NCI-H82 (cell line): ENCODE data around the gene STARD5.

ENCODE experiments used
- DNase-seq: peaks from one replicate; lab custom pipeline; 2025; lab: John Stamatoyannopoulos, UW

Gene STARD5

GRCh38 chr15:81311752-81312464, 12.0 kb downstream of the STARD5 start:
- DNase-seq: no peak

GRCh38 chr15:81310480-81310879, 13.5 kb downstream of the STARD5 start:
- DNase-seq: no peak

- DNase-seq: no peak
Observed at GRCh38 chr15:81309647-81310450, 14.1 kb downstream of the STARD5 start.

- DNase-seq: no peak
Observed at GRCh38 chr15:81308260-81308659, 15.7 kb downstream of the STARD5 start.

GRCh38 chr15:81304226-81304625, 19.7 kb downstream of the STARD5 start:
- no peak for DNase-seq

GRCh38 chr15:81303244-81304225, 20.4 kb downstream of the STARD5 start:
- DNase-seq: no peak

- no peak for DNase-seq
Observed at GRCh38 chr15:81302701-81303109, 21.2 kb downstream of the STARD5 start.

GRCh38 chr15:81301815-81302399, 22.0 kb downstream of the STARD5 start:
- no peak for DNase-seq

GRCh38 chr15:81301385-81301784, 22.6 kb downstream of the STARD5 start:
- DNase-seq: no peak

GRCh38 chr15:81299630-81300273, 24.2 kb downstream of the STARD5 start:
- no peak for DNase-seq

GRCh38 chr15:81299156-81299555, 24.8 kb downstream of the STARD5 start:
- DNase-seq: no peak

GRCh38 chr15:81298611-81299010, 25.3 kb downstream of the STARD5 start:
- DNase-seq: no peak

- no peak for DNase-seq
Observed at GRCh38 chr15:81297603-81298575, 26.1 kb downstream of the STARD5 start.

- DNase-seq: no peak
Observed at GRCh38 chr15:81297147-81297572, 26.8 kb downstream of the STARD5 start.

GRCh38 chr15:81296673-81297072, 27.3 kb downstream of the STARD5 start:
- DNase-seq: no peak

GRCh38 chr15:81296186-81296585, 27.8 kb downstream of the STARD5 start:
- no peak for DNase-seq

GRCh38 chr15:81295486-81296121, 28.3 kb downstream of the STARD5 start:
- DNase-seq: no peak

- DNase-seq: no peak
Observed at GRCh38 chr15:81294516-81294880, 29.4 kb downstream of the STARD5 start.

GRCh38 chr15:81293728-81294515, 30.0 kb downstream of the STARD5 start:
- no peak for DNase-seq
